KMS-11 (cell line): ENCODE data around the gene S1PR1.

Source experiments
- H2AFZ ChIP-seq: fragments of 200-600 bp; sonication (generic); 2 replicates; pipeline ENCODE4 v1.6.1; 2016; ENCODE audit warnings: antibody characterized with exemption, mixed run types, low read depth
- H3K27ac ChIP-seq: fragments of 200-600 bp; sonication (generic); 2 replicates; pipeline ENCODE4 v1.6.1; 2016; ENCODE audit warnings: mild to moderate bottlenecking, mixed run types
- H3K27me3 ChIP-seq: fragments of 200-600 bp; sonication (generic); 2 replicates; pipeline ENCODE4 v1.6.1; 2017; ENCODE audit warnings: mild to moderate bottlenecking, low read depth, mixed run types, moderate library complexity; ENCODE audit not compliant: insufficient read depth
- H3K36me3 ChIP-seq: fragments of 200-600 bp; sonication (generic); 2 replicates; pipeline ENCODE4 v1.6.1; 2017; ENCODE audit warnings: mild to moderate bottlenecking, mixed run types; ENCODE audit not compliant: insufficient read depth
- H3K4me1 ChIP-seq: fragments of 200-600 bp; sonication (generic); 2 replicates; pipeline ENCODE4 v1.6.1; 2016; ENCODE audit warnings: mild to moderate bottlenecking, low read depth, mixed run types; ENCODE audit not compliant: poor library complexity, severe bottlenecking
- H3K4me2 ChIP-seq: fragments of 200-600 bp; sonication (generic); 2 replicates; pipeline ENCODE4 v1.7.0; 2016; ENCODE audit warnings: mild to moderate bottlenecking, mixed run types
- H3K4me3 ChIP-seq: fragments of 200-600 bp; sonication (generic); IDR thresholded peaks from 2 replicates; pipeline ENCODE4 v1.6.1; 2017; ENCODE audit warnings: low read depth, low read length, mixed read lengths; ENCODE audit not compliant: insufficient read depth
- H3K79me2 ChIP-seq: fragments of 200-600 bp; sonication (generic); 2 replicates; pipeline ENCODE4 v1.6.1; 2016; ENCODE audit warnings: low read depth, mixed run types; ENCODE audit not compliant: insufficient read depth
- H3K9ac ChIP-seq: fragments of 200-600 bp; sonication (generic); 2 replicates; pipeline ENCODE4 v1.6.1; 2016; ENCODE audit warnings: mild to moderate bottlenecking, mixed run types
- H4K20me1 ChIP-seq: fragments of 200-600 bp; sonication (generic); 2 replicates; pipeline ENCODE4 v1.6.1; 2016; ENCODE audit warnings: mild to moderate bottlenecking, mixed run types; ENCODE audit not compliant: insufficient read depth
- CTCF ChIP-seq: fragments of 200-600 bp; sonication (generic); conservative IDR thresholded peaks from 2 replicates; pipeline ENCODE4 v1.6.1; 2017; ENCODE audit warnings: low read depth, mild to moderate bottlenecking, antibody characterized with exemption, low read length, moderate library complexity, mixed read lengths

Gene S1PR1

GRCh38 chr1:101191049-101191448 is 45.8 kb upstream of the S1PR1 start:
- Histone ChIP-seq H3K36me3 (no peaks in the 10 kb centered on the region), H4K20me1 (no peaks in the 10 kb centered on the region), H3K79me2 (no peaks in the 10 kb centered on the region), H3K27me3 (no peaks in the 10 kb centered on the region), H3K4me3 (no peak overlapping the region), H3K27ac (no peak overlapping the region), H3K9ac (no peak overlapping the region), H2AFZ (no peak overlapping the region), H3K4me2 (no peak overlapping the region), H3K4me1 (no peaks in the 10 kb centered on the region)
- no peak for TF ChIP-seq CTCF

GRCh38 chr1:101193733-101194169 is 43.1 kb upstream of the S1PR1 start:
- H3K9ac ChIP-seq = no peak overlapping the region
- H2AFZ ChIP-seq = no peak overlapping the region

GRCh38 chr1:101194746-101195145 is 42.1 kb upstream of the S1PR1 start:
- no peak overlapping the region for H3K27ac ChIP-seq
- no peak for TF ChIP-seq CTCF
- H3K4me1 ChIP-seq = no peaks in the 10 kb centered on the region
- H3K79me2 ChIP-seq = no peaks in the 10 kb centered on the region
- H3K4me3 ChIP-seq = no peak overlapping the region
- no peak overlapping the region for H2AFZ ChIP-seq
- no peaks in the 10 kb centered on the region for H4K20me1 ChIP-seq
- H3K9ac ChIP-seq = no peak overlapping the region
- no peaks in the 10 kb centered on the region for H3K36me3 ChIP-seq
- no peaks in the 10 kb centered on the region for H3K27me3 ChIP-seq
- no peak overlapping the region for H3K4me2 ChIP-seq

More at GRCh38 chr1:101193733-101194169, 43.1 kb upstream of the S1PR1 start:
- no peak overlapping the region for H3K27ac ChIP-seq
- no peaks in the 10 kb centered on the region for H3K27me3 ChIP-seq
- H3K79me2 ChIP-seq = no peaks in the 10 kb centered on the region
- H4K20me1 ChIP-seq = no peaks in the 10 kb centered on the region
- no peak for TF ChIP-seq CTCF
- H3K36me3 ChIP-seq = no peaks in the 10 kb centered on the region
- H3K4me2 ChIP-seq = no peak overlapping the region
- no peaks in the 10 kb centered on the region for H3K4me1 ChIP-seq
- no peak overlapping the region for H3K4me3 ChIP-seq

- Histone ChIP-seq H3K4me3 (no peak overlapping the region), H3K79me2 (no peaks in the 10 kb centered on the region), H3K27me3 (no peaks in the 10 kb centered on the region), H3K4me2 (no peak overlapping the region), H3K4me1 (no peaks in the 10 kb centered on the region), H2AFZ (no peak overlapping the region), H3K9ac (no peak overlapping the region), H3K27ac (no peak overlapping the region), H3K36me3 (no peaks in the 10 kb centered on the region), H4K20me1 (no peaks in the 10 kb centered on the region)
- no peak for TF ChIP-seq CTCF
These were observed 40.2 kb upstream of the S1PR1 start for GRCh38 chr1:101196668-101197067.
